GM23338 (cell line): ENCODE results near the gene TMPRSS5. TPM values are rescaled to one million over a fixed set of nuclear protein-coding genes. Genes with fewer than 3 reads are reported as not detected.

Experiments used
- ATAC-seq: fragments of 200-7000 bp; cut with Tn5 transposase; 3 replicates; pipeline ENCODE4 v1.9.1; 2020
- DNase-seq: peaks from one replicate; pipeline ENCODE4 v3.0.0-alpha.2; 2015; ENCODE audit warnings: low spot score
- H2AFZ ChIP-seq: fragments of 200-600 bp; sonication (generic); 2 replicates; pipeline ENCODE4 v1.8.0; 2016; ENCODE audit warnings: antibody characterized with exemption, mild to moderate bottlenecking, moderate library complexity
- H3F3A ChIP-seq: fragments of 200-600 bp; sonication (generic); replicated peaks from 2 replicates; pipeline ENCODE4 v1.8.0; 2017; ENCODE audit warnings: antibody characterized with exemption, mixed run types, low read depth
- H3K27ac ChIP-seq: fragments of 200-600 bp; sonication (generic); 2 replicates; pipeline ENCODE4 v1.6.1; 2016; ENCODE audit warnings: low read depth
- H3K27me3 ChIP-seq: fragments of 200-600 bp; sonication (generic); 2 replicates; pipeline ENCODE4 v1.8.0; 2016; ENCODE audit warnings: mild to moderate bottlenecking, mixed run types, moderate library complexity; ENCODE audit not compliant: insufficient read depth
- H3K36me3 ChIP-seq: fragments of 200-600 bp; sonication (generic); 2 replicates; pipeline ENCODE4 v1.8.0; 2016; ENCODE audit warnings: mild to moderate bottlenecking; ENCODE audit not compliant: insufficient read depth
- H3K4me1 ChIP-seq: fragments of 200-600 bp; sonication (generic); 2 replicates; pipeline ENCODE4 v1.8.0; 2016; ENCODE audit warnings: mild to moderate bottlenecking, moderate library complexity; ENCODE audit not compliant: insufficient read depth
- H3K4me2 ChIP-seq: fragments of 200-600 bp; sonication (generic); 2 replicates; pipeline ENCODE4 v1.7.1; 2017; ENCODE audit warnings: mixed run types
- H3K4me3 ChIP-seq: fragments of 200-600 bp; sonication (generic); 2 replicates; pipeline ENCODE4 v1.6.1; 2016; ENCODE audit warnings: mixed run types
- H3K79me2 ChIP-seq: fragments of 200-600 bp; sonication (generic); replicated peaks from 2 replicates; pipeline ENCODE4 v1.8.0; 2017; ENCODE audit warnings: mild to moderate bottlenecking; ENCODE audit not compliant: insufficient read depth
- H3K9me2 ChIP-seq: fragments of 200-600 bp; sonication (generic); 2 replicates; pipeline ENCODE4 v1.8.0; 2017; ENCODE audit not compliant: insufficient read depth
- H4K20me1 ChIP-seq: fragments of 200-600 bp; sonication (generic); replicated peaks from 2 replicates; pipeline ENCODE4 v1.8.0; 2017; ENCODE audit warnings: mild to moderate bottlenecking; ENCODE audit not compliant: insufficient read depth
- H3K27ac Mint-ChIP-seq: 2 replicates; pipeline ENCODE4 v1.8.0; 2020; ENCODE audit warnings: inconsistent platforms, mild to moderate bottlenecking, moderate library complexity, mixed read lengths
- H3K27me3 Mint-ChIP-seq: 3 replicates; pipeline ENCODE4 v1.8.0; 2022; ENCODE audit warnings: low read depth, mild to moderate bottlenecking, moderate library complexity, mixed read lengths, inconsistent platforms; ENCODE audit not compliant: insufficient read depth, poor library complexity
- H3K36me3 Mint-ChIP-seq: 3 replicates; pipeline ENCODE4 v1.8.0; 2021; ENCODE audit warnings: low read depth, mild to moderate bottlenecking, inconsistent platforms, moderate library complexity, mixed read lengths
- H3K4me1 Mint-ChIP-seq: 3 replicates; pipeline ENCODE4 v1.8.0; 2020; ENCODE audit warnings: mild to moderate bottlenecking, inconsistent platforms, mixed read lengths
- H3K4me3 Mint-ChIP-seq: 3 replicates; pipeline ENCODE4 v1.8.0; 2021; ENCODE audit warnings: moderate library complexity, mild to moderate bottlenecking, inconsistent platforms, mixed read lengths
- H3K9me3 Mint-ChIP-seq: 3 replicates; pipeline ENCODE4 v1.8.0; 2020; ENCODE audit warnings: moderate library complexity, mild to moderate bottlenecking, inconsistent platforms, mixed read lengths
- CREB1 ChIP-seq: fragments of 250-450 bp; sonication (Bioruptor Pico); IDR thresholded peaks from 2 replicates; pipeline ENCODE4 v1.5.0; 2020; ENCODE audit warnings: low read depth, mild to moderate bottlenecking, moderate library complexity
- EZH2 ChIP-seq: fragments of 200-600 bp; sonication (generic); IDR thresholded peaks from one replicate; pipeline ENCODE4 v1.8.0; 2017; ENCODE audit warnings: antibody characterized with exemption, mild to moderate bottlenecking, low read depth; ENCODE audit not compliant: unreplicated experiment
- EZH2phosphoT487 ChIP-seq: fragments of 200-600 bp; sonication (generic); IDR thresholded peaks from one replicate; pipeline ENCODE4 v1.8.1; 2018; ENCODE audit warnings: antibody characterized with exemption; ENCODE audit not compliant: unreplicated experiment
- JUNB ChIP-seq: IDR thresholded peaks from one replicate; pipeline ENCODE4 v1.6.1; 2016; ENCODE audit warnings: antibody characterized with exemption; ENCODE audit not compliant: unreplicated experiment
- NANOG ChIP-seq: IDR thresholded peaks from 2 replicates; pipeline ENCODE4 v1.6.1; 2016; ENCODE audit warnings: antibody characterized with exemption, borderline replicate concordance
- POLR2AphosphoS5 ChIP-seq: IDR thresholded peaks from 2 replicates; pipeline ENCODE4 v1.6.1; 2016; ENCODE audit warnings: antibody characterized with exemption, low read depth
- STAT1 ChIP-seq: IDR thresholded peaks from one replicate; pipeline ENCODE4 v1.6.1; 2016; ENCODE audit warnings: antibody characterized with exemption; ENCODE audit not compliant: unreplicated experiment
- ZNF114 ChIP-seq: fragments of 250-450 bp; sonication (Bioruptor Pico); IDR thresholded peaks from 2 replicates; pipeline ENCODE4 v1.5.0; 2020; ENCODE audit warnings: mild to moderate bottlenecking, moderate library complexity
- polyA plus RNA-seq: library from polyadenylated mRNA; unstranded; fragments of >200 nt; fragmentation: Nextera tagmentation; extraction: Ambion mirVana; gene quantifications from 2 replicates; pipeline ENCODE4 v1.2.1, GENCODE V29; 2016
- total RNA-seq: library from RNA; depleted of rRNA; stranded (reverse); fragments of >200 nt; shearing (Covaris generic); gene quantifications from 2 replicates; pipeline ENCODE4 v1.2.3, GENCODE V29; 2014
- TF ChIP-seq, protein P1 (sequence below): IDR thresholded peaks from 2 replicates; pipeline ENCODE4 v1.6.1; 2016; ENCODE audit warnings: antibody characterized with exemption
- TF ChIP-seq, protein P2 (sequence below): fragments of 250-450 bp; sonication (Bioruptor Pico); IDR thresholded peaks from 2 replicates; pipeline ENCODE4 v1.5.0; 2020; ENCODE audit warnings: mild to moderate bottlenecking, moderate library complexity
- TF ChIP-seq, protein P3 (sequence below): IDR thresholded peaks from one replicate; pipeline ENCODE4 v1.6.1; 2018; ENCODE audit warnings: antibody characterized with exemption; ENCODE audit not compliant: unreplicated experiment

The TMPRSS5 gene
- total and polyA plus RNA-seq, 2 experiments from 2014 or later = not detected

DNA sequence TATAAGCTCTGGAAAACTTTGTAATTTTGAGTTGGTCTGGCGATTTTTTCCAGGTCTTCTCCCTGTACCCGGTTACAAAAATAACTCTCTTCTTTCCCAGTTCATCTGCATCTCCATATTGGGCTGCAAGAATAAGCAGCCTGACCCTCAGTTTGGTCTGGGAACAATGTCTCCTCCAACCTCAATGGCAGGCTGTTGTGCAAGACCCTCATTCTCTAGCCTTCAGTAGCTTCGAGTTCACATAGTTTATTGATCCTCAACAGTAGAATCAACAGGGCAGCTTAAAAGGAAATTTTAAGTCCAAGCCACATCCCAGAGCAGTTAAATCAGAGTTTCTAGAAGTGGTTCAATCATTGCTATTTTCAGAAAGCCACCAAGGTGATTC lies 35.3 kb downstream of the TMPRSS5 start (continued):
- TF ChIP-seq, protein P1, sequence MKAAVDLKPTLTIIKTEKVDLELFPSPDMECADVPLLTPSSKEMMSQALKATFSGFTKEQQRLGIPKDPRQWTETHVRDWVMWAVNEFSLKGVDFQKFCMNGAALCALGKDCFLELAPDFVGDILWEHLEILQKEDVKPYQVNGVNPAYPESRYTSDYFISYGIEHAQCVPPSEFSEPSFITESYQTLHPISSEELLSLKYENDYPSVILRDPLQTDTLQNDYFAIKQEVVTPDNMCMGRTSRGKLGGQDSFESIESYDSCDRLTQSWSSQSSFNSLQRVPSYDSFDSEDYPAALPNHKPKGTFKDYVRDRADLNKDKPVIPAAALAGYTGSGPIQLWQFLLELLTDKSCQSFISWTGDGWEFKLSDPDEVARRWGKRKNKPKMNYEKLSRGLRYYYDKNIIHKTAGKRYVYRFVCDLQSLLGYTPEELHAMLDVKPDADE = no peak

DNA sequence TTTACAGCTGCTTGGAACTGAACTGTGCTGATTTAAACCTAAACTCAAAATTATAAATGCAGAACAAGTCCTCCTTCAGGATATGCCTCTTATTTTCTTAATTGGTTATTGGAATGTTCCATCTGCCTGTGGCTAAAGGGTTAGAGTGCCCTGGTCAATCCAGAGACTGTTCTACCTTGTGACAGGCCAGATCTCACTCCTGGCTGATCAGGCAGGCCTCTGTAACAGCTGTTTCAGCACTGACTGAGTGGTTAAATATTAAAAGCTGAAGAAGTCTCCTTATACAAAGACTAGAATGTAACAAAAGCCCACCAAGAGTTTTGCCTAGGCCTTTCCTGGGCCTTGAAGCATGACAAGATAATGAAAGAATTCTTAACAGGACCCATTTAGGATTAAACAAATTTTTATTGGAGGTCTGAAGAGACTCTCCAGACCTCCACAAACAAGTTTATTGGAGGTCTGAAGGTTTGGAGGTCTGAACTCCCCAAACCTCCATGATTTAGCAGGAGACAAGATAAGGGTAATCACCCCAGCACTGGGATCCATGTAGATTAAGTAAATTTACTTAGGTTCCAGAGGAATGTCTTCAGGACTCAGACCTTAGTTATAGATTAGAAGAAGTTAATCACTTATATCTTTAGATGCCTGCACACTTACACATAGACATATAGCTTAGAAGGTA lies 35.8 kb downstream of the TMPRSS5 start:
- no peaks in the 10 kb centered on the region for H3K79me2 ChIP-seq
- no peaks in the 10 kb centered on the region for H4K20me1 ChIP-seq
- Mint-ChIP-seq H3K27me3 (no peaks in the 10 kb centered on the region), H3K4me1 (peaks cover 31% of the 10 kb centered on the region), H3K4me3 (no peak overlapping the region), H3K36me3 (peaks cover 7% of the 10 kb centered on the region; the same call in 2 of the 3 replicates), H3K9me3 (peaks cover 15% of the 10 kb centered on the region), H3K27ac (no peak overlapping the region)
- no peak overlapping the region for H3K4me3 ChIP-seq
- ATAC-seq (no peak), DNase-seq (no peak)
- H3K27me3 ChIP-seq = no peaks in the 10 kb centered on the region
- no peaks in the 10 kb centered on the region for H3K36me3 ChIP-seq
- H3K27ac ChIP-seq = no peak overlapping the region
- H3K4me2 ChIP-seq = no peak overlapping the region
- H3K4me1 ChIP-seq = peaks cover 11% of the 10 kb centered on the region
- H3F3A ChIP-seq = no peaks in the 10 kb centered on the region
- H2AFZ ChIP-seq = no peak overlapping the region
- H3K9me2 ChIP-seq = no peaks in the 10 kb centered on the region
- TF ChIP-seq, protein P1 = no peak
- TF ChIP-seq STAT1 (no peak), JUNB (no peak), EZH2 (no peak), EZH2phosphoT487 (no peak), NANOG (no peak), POLR2AphosphoS5 (no peak), CREB1 (CRISPR knock-in tag) (no peak), ZNF114 (CRISPR knock-in tag) (no peak)
- TF ChIP-seq, protein P2, sequence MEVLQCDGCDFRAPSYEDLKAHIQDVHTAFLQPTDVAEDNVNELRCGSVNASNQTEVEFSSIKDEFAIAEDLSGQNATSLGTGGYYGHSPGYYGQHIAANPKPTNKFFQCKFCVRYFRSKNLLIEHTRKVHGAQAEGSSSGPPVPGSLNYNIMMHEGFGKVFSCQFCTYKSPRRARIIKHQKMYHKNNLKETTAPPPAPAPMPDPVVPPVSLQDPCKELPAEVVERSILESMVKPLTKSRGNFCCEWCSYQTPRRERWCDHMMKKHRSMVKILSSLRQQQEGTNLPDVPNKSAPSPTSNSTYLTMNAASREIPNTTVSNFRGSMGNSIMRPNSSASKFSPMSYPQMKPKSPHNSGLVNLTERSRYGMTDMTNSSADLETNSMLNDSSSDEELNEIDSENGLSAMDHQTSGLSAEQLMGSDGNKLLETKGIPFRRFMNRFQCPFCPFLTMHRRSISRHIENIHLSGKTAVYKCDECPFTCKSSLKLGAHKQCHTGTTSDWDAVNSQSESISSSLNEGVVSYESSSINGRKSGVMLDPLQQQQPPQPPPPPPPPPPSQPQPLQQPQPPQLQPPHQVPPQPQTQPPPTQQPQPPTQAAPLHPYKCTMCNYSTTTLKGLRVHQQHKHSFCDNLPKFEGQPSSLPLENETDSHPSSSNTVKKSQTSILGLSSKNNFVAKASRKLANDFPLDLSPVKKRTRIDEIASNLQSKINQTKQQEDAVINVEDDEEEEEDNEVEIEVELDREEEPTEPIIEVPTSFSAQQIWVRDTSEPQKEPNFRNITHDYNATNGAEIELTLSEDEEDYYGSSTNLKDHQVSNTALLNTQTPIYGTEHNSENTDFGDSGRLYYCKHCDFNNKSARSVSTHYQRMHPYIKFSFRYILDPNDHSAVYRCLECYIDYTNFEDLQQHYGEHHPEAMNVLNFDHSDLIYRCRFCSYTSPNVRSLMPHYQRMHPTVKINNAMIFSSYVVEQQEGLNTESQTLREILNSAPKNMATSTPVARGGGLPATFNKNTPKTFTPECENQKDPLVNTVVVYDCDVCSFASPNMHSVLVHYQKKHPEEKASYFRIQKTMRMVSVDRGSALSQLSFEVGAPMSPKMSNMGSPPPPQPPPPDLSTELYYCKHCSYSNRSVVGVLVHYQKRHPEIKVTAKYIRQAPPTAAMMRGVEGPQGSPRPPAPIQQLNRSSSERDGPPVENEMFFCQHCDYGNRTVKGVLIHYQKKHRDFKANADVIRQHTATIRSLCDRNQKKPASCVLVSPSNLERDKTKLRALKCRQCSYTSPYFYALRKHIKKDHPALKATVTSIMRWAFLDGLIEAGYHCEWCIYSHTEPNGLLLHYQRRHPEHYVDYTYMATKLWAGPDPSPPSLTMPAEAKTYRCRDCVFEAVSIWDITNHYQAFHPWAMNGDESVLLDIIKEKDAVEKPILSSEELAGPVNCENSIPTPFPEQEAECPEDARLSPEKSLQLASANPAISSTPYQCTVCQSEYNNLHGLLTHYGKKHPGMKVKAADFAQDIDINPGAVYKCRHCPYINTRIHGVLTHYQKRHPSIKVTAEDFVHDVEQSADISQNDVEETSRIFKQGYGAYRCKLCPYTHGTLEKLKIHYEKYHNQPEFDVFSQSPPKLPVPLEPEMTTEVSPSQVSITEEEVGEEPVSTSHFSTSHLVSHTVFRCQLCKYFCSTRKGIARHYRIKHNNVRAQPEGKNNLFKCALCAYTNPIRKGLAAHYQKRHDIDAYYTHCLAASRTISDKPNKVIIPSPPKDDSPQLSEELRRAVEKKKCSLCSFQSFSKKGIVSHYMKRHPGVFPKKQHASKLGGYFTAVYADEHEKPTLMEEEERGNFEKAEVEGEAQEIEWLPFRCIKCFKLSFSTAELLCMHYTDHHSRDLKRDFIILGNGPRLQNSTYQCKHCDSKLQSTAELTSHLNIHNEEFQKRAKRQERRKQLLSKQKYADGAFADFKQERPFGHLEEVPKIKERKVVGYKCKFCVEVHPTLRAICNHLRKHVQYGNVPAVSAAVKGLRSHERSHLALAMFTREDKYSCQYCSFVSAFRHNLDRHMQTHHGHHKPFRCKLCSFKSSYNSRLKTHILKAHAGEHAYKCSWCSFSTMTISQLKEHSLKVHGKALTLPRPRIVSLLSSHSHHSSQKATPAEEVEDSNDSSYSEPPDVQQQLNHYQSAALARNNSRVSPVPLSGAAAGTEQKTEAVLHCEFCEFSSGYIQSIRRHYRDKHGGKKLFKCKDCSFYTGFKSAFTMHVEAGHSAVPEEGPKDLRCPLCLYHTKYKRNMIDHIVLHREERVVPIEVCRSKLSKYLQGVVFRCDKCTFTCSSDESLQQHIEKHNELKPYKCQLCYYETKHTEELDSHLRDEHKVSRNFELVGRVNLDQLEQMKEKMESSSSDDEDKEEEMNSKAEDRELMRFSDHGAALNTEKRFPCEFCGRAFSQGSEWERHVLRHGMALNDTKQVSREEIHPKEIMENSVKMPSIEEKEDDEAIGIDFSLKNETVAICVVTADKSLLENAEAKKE (CRISPR knock-in tag) = no peak
- TF ChIP-seq, protein P3, sequence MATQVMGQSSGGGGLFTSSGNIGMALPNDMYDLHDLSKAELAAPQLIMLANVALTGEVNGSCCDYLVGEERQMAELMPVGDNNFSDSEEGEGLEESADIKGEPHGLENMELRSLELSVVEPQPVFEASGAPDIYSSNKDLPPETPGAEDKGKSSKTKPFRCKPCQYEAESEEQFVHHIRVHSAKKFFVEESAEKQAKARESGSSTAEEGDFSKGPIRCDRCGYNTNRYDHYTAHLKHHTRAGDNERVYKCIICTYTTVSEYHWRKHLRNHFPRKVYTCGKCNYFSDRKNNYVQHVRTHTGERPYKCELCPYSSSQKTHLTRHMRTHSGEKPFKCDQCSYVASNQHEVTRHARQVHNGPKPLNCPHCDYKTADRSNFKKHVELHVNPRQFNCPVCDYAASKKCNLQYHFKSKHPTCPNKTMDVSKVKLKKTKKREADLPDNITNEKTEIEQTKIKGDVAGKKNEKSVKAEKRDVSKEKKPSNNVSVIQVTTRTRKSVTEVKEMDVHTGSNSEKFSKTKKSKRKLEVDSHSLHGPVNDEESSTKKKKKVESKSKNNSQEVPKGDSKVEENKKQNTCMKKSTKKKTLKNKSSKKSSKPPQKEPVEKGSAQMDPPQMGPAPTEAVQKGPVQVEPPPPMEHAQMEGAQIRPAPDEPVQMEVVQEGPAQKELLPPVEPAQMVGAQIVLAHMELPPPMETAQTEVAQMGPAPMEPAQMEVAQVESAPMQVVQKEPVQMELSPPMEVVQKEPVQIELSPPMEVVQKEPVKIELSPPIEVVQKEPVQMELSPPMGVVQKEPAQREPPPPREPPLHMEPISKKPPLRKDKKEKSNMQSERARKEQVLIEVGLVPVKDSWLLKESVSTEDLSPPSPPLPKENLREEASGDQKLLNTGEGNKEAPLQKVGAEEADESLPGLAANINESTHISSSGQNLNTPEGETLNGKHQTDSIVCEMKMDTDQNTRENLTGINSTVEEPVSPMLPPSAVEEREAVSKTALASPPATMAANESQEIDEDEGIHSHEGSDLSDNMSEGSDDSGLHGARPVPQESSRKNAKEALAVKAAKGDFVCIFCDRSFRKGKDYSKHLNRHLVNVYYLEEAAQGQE = no peak
